Fibroblast of pulmonary artery (primary cell): ENCODE results near the gene BRIP1.
"Not testable (repeated sequence)": the region's sequence is repeated elsewhere in the genome, so short reads cannot be mapped to it uniquely, and the experiment has no call there.

ENCODE experiments used
- DNase-seq: peaks from one replicate; pipeline ENCODE4 v3.0.0-alpha.2; 2010; ENCODE audit warnings: low read depth
- H3K4me3 ChIP-seq: replicated peaks from 2 replicates; pipeline ENCODE4 v1.5.1; 2011; ENCODE audit warnings: low read depth, mild to moderate bottlenecking, control low read depth, low read length, moderate library complexity
- TF ChIP-seq, protein P1 (sequence below): IDR thresholded peaks from 2 replicates; pipeline ENCODE4 v1.5.1; 2011; ENCODE audit warnings: mild to moderate bottlenecking, control low read depth, low read length, inconsistent platforms; ENCODE audit errors: missing control alignments

Gene BRIP1

GRCh38 chr17:61684818-61685217 is 178.5 kb downstream of the BRIP1 start:
- TF ChIP-seq, protein P1, sequence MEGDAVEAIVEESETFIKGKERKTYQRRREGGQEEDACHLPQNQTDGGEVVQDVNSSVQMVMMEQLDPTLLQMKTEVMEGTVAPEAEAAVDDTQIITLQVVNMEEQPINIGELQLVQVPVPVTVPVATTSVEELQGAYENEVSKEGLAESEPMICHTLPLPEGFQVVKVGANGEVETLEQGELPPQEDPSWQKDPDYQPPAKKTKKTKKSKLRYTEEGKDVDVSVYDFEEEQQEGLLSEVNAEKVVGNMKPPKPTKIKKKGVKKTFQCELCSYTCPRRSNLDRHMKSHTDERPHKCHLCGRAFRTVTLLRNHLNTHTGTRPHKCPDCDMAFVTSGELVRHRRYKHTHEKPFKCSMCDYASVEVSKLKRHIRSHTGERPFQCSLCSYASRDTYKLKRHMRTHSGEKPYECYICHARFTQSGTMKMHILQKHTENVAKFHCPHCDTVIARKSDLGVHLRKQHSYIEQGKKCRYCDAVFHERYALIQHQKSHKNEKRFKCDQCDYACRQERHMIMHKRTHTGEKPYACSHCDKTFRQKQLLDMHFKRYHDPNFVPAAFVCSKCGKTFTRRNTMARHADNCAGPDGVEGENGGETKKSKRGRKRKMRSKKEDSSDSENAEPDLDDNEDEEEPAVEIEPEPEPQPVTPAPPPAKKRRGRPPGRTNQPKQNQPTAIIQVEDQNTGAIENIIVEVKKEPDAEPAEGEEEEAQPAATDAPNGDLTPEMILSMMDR = no peak
- H3K4me3 ChIP-seq = no peak overlapping the region
- no peak for DNase-seq

DNA sequence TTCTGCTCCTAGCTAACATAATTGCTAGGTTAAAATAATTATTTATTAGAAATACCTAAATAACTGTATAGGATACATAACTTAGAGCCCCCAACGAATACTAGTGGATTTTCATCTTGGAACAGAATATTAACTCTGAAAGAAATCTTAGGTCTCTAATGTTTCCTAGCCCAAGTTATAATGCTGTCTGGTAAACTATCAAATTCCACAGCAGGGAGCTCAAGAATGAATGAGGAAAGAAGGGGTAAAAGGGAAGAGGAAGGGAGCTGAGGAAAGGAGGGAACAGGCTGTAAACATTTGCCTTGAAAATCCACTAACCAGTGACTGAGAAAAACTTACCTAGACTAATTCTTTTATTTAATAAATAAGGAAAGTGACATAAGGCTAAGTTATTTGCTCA is 179.2 kb downstream of the BRIP1 start:
- TF ChIP-seq, protein P1 = no peak
- DNase-seq = no peak
- no peak overlapping the region for H3K4me3 ChIP-seq

DNA sequence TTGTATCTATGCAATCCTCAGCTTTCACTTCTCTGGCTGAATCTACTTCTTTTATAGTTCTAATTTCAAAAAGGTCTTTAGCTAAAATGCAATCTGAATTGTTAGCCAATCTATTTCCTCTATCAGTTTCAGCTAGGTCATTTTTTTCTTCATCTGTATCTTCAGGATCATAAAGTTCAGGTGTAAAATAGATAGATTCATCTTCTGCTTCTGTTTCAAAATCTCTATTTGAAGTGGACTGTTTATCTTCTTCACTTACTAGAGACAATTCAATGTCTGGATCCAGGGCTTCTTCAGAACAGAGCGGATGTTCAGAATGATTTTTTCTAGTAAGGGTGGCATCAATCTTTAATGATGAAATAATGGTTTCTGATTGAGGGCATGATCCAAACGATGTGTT is 179.9 kb downstream of the BRIP1 start:
- H3K4me3 ChIP-seq = no peak overlapping the region
- TF ChIP-seq, protein P1 = no peak
- no peak for DNase-seq

DNA sequence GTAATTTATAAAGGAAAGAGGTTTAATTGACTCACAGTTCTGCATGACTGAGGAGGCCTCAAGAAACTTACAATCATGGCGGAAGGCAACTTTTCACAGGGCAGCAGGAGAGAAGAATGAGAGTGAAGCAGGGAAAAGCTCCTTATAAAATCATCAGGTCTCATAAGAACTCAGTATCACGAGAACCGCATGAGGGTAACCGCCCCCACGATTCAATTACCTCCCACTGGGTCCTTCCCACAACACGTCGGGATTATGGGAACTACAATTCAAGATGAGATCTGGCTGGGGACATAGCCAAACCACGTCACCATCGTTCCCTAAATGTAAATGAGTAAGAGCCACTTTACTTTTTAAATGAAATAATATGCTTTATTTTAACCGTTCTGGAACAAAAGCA is 182.4 kb downstream of the BRIP1 start:
- TF ChIP-seq, protein P1 = no peak
- H3K4me3 ChIP-seq = no peak overlapping the region
- no peak for DNase-seq

GRCh38 chr17:61678339-61678738 is 185.0 kb downstream of the BRIP1 start:
- no peak for DNase-seq
- TF ChIP-seq, protein P1 = no peak
- H3K4me3 ChIP-seq = no peak overlapping the region

DNA sequence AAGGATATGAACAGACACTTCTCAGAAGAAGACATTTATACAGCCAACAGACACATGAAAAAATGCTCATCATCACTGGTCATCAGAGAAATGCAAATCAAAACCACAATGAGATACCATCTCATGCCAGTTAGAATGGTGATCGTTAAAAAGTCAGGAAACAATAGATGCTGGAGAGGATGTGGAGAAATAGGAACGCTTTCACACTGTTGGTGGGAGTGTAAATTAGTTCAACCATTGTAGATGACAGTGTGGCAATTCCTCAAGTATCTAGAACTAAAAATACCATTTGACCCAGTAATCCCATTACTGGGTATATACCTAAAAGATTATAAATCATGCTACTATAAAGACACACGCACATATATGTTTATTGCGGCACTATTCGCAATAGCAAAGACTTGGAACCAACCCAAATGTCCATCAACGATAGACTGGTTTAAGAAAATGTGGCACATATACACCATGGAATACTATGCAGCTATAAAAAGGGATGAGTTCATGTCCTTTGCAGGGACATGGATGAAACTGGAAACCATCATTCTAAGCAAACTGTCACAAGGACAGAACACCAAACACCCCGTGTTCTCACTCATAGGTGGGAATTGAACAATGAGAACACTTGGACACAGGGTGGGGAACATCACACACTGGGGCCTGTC is 186.0 kb downstream of the BRIP1 start:
- H3K4me3 ChIP-seq = not testable (repeated sequence)

GRCh38 chr17:61676522-61676921 is 186.8 kb downstream of the BRIP1 start:
- not testable (repeated sequence) for H3K4me3 ChIP-seq, DNase-seq

More for the DNA sequence above, 186.0 kb downstream of the BRIP1 start:
- DNase-seq = not testable (repeated sequence)

DNA sequence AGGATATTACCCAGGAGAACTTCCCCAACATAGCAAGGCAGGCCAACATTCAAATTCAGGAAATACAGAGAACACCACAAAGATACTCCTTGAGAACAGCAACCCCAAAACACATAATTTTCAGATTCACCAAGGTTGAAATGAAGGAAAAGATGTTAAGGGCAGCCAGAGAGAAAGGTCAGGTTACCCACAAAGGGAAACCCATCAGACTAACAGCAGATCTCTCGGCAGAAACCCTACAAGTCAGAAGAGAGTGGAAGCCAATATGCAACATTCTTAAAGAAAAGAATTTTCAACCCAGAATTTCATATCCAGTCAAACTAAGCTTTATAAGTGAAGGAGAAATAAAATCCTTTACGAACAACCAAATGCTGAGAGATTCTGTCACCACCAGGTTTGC is 188.7 kb downstream of the BRIP1 start:
- not testable (repeated sequence) for DNase-seq, H3K4me3 ChIP-seq

- DNase-seq, H3K4me3 ChIP-seq: not testable (repeated sequence)
Measured at GRCh38 chr17:61673019-61673897, 190.1 kb downstream of the BRIP1 start.
